GM12878 (cell line): ENCODE data around the gene SFMBT1. TPM values are rescaled to one million over a fixed set of nuclear protein-coding genes. Genes with fewer than 3 reads are reported as not detected.

Experiments
- BCL11A ChIP-seq: IDR thresholded peaks from 2 replicates; pipeline ENCODE4 v1.6.1; 2011; ENCODE audit warnings: low read depth, low read length
- BHLHE40 ChIP-seq, 2 experiments: fragments of 450-650 bp in 1 of 2; IDR thresholded peaks; 2 replicates each; pipeline ENCODE4 v1.6.1; 2011 to 2017; ENCODE audit warnings: low read depth in 2 of 2, borderline replicate concordance in 1 of 2, improper control_type of control experiment in 1 of 2, low read length in 1 of 2, mild to moderate bottlenecking in 1 of 2
- EP300 ChIP-seq, 2 experiments: fragments of 150-350 bp in 1 of 2; IDR thresholded peaks; 2 replicates each; pipeline ENCODE4 v1.6.1; 2011 to 2012; ENCODE audit warnings: low read depth in 2 of 2, low read length in 2 of 2, borderline replicate concordance in 1 of 2, improper control_type of control experiment in 1 of 2, inconsistent platforms in 1 of 2; ENCODE audit not compliant: control insufficient read depth in 1 of 2
- HCFC1 ChIP-seq: fragments of 150-350 bp; IDR thresholded peaks from 2 replicates; pipeline ENCODE4 v1.6.1; 2014; ENCODE audit warnings: low read length
- NBN ChIP-seq: fragments of 450-650 bp; IDR thresholded peaks from 2 replicates; pipeline ENCODE4 v1.6.1; 2016
- SKIL ChIP-seq: fragments of 450-650 bp; IDR thresholded peaks from 2 replicates; pipeline ENCODE4 v1.6.1; 2017; ENCODE audit warnings: mild to moderate bottlenecking, low read depth, inconsistent platforms; ENCODE audit not compliant: poor library complexity, severe bottlenecking
- ZBTB11 ChIP-seq: fragments of 450-650 bp; formaldehyde crosslinking; IDR thresholded peaks from 2 replicates; pipeline ENCODE4 v1.5.0; 2022; ENCODE audit warnings: mild to moderate bottlenecking, missing genetic modification characterization
- ZNF217 ChIP-seq: fragments of 450-650 bp; IDR thresholded peaks from 2 replicates; pipeline ENCODE4 v1.6.1; 2017; ENCODE audit warnings: antibody characterized with exemption, mild to moderate bottlenecking
- polyA plus RNA-seq, 11 experiments: library from polyadenylated mRNA; depleted of rRNA in 4 of 11; unstranded in 6 of 11; stranded (reverse) in 5 of 11; fragments of >200 nt; fragmentation: Nextera tagmentation in 4 of 11; fragmentation: Illumina TruSeq in 1 of 11; extraction: Ambion mirVana in 4 of 11; extraction: Trizol in 1 of 11; gene quantifications; 1 replicate in 1 of 11; 2 replicates in 10 of 11; pipeline versions ENCODE4 v1.2.1 to v1.2.3, GENCODE V29; 2011 to 2016; ENCODE audit warnings: inconsistent platforms in 2 of 11, missing spikeins in 2 of 11, low read depth in 1 of 11
- total RNA-seq, 4 experiments: library from RNA; depleted of rRNA in 3 of 4; stranded (reverse); fragments of >200 nt in 3 of 4; fragmentation: Illumina TruSeq in 1 of 4; extraction: Trizol in 1 of 4; gene quantifications; 2 replicates each; pipeline versions ENCODE4 v1.2.1 to v1.2.3, GENCODE V29; 2013 to 2021

SFMBT1 gene
- total and polyA plus RNA-seq, 10 of the 15 experiments (the other 5 are each of a cell fraction or from before 2014, with no cell fraction given), result 3.2 to 19.5 (median 11.4) TPM

- TF ChIP-seq ZBTB11 (CRISPR knock-in tag) (no peak), SKIL (no peak), NBN (peak; percentile 31; the same call in 1 of the 2 replicates), HCFC1 (no peak), BHLHE40 (IDR thresholded peaks at IDR 0.05; ENCODE audit: borderline replicate concordance in 1 of 2, low read depth in 2 of 2, low read length in 1 of 2) (no peak), BCL11A (no peak), EP300 (IDR thresholded peaks at IDR 0.05; ENCODE audit: borderline replicate concordance in 1 of 2, control insufficient read depth in 1 of 2, low read depth in 2 of 2, low read length in 2 of 2) (no peak), ZNF217 (0 out of 2 replicates have a peak, but pooled peaks have one; percentile 6)
These were observed 62.0 kb downstream of the SFMBT1 start (continued) for GRCh38 chr3:52983828-52984227.
